HG03139 (cell line): ENCODE data around the gene SLC25A34.

Experiments
- ATAC-seq: cut with Tn5 transposase; IDR thresholded peaks from one replicate; pipeline ENCODE4 v1.9.1; 2021; ENCODE audit not compliant: unreplicated experiment

SLC25A34 gene

DNA sequence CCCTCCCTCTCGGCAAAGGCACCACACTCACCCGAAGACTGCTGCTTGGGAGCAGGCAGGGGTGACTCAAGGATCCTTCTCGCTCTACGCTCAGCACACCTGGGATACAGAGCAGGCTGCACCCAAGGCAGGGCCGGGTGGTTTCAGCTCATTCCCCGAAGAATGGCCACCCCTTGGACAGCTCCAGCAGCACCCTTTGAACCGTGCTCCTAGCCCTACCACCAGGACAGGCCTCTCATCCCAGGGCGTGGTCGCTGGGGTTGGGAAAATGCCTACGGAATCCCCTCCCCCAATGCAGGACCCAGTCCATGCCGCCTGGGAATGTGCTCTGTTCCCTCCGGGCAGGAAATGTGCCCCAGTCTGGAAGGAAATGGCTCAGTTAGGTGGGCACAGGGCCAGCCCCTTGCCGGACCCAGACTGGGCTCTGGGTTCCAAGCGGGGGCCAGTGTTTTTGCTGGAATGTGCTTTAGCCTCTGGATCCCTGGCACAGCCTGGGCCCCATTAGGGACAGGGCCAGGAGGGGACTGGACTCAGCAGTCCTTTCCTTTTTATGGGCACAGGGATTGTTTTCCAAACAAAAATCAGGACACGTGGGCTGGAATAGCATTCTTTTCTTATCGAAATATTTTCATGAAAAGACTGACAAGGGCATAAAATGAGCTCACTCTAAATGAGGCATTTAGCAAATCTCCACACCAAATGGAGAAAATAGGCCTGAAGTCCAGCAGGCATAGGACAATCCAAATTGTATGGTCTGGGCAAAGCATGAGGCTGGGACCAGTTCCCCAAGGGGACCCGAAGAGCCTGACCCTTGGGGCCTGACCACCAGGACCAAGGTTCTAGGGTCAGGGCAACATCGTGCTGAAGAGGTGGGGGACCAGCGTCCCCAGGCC, 13.6 kb downstream of the SLC25A34 start:
- ATAC-seq, result no peak

DNA sequence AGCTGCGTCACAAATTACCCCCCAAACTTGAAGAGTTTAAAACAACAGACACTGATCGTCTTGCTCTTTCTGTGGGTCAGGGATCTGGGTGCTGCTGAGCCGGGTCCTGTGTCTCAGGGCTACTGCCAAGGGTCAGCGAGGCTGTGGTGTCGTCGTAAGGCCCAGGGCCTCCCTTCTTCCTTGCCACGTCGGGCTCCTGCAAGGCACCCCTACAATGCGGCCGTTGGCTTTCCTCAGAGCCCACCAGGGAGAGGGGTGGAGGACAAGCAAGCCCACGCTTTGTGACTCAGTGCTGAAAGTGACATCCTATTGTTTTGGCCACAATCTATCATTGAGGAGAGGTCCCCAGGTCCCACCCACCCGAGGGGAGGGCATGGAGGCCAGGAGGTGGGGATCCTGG, 14.9 kb downstream of the SLC25A34 start:
- no peak for ATAC-seq

DNA sequence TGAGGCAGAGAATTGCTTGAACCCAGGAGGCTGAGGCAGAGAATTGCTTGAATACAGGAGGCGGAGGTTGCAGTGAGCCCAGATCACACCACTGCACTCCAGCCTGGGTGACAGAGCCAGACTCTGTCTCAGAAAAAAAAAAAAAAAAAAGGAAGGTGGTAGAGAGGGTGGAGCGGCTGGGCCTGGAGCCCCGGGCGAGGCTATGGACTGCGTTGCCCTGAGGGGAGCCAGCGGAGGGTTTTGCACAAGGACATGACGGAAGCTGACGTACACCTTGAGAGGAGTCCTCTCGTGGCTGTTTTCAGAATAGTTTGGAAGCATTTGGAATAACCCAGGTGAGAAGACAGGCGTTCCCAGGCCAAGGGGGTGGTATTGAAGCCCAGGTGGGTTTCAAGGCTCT, 15.7 kb downstream of the SLC25A34 start:
- no peak for ATAC-seq

DNA sequence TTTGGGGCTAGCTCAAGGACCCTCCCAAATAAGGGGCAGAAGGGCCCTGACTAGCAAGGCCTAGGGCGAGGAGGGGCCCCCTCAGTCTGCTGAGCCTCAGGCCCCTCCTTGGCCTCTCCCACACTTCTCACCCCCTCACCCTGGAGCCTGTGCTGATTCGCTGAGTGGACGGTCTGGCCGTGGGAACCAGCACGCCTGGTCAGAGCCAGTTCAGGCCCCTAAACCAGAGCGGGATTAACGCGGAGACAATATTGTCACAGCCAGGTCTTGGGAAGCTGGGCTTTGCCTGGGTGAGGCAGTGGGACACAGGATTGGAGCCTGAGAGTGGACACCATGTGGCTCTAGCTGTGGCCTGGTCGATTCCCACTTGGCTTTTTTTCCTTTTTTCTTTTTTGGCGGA, 17.7 kb downstream of the SLC25A34 start:
- no peak for ATAC-seq

DNA sequence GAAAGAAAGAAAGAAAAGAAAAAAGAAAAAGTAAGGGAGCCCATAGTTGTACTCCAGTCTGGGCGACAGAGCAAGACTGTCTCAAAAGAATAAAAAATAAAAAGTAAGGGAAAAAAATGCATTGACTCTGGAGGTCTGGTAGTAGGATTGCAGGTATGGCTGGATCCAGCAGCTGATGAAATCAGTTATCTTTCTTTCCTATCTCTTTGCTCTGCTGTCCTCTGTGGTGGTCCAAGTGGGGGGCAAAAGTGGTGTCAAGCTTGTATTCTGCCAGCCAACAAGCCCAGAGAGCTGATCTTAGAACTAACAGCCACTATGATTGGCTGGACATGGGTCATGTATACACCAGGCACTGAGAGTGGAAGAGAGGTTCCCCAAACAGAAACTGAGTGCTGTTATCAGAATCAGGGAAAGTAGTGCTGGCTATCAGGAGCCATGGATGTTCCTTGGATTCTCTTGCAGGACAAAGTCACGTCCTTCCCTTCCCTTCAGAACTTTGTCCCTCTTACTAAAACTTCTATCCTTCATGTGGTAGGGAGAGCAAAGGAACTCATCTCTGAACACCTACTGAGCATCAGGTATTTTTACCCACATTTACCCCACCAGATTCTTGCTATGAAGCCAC, 19.1 kb downstream of the SLC25A34 start:
- ATAC-seq, result no peak

DNA sequence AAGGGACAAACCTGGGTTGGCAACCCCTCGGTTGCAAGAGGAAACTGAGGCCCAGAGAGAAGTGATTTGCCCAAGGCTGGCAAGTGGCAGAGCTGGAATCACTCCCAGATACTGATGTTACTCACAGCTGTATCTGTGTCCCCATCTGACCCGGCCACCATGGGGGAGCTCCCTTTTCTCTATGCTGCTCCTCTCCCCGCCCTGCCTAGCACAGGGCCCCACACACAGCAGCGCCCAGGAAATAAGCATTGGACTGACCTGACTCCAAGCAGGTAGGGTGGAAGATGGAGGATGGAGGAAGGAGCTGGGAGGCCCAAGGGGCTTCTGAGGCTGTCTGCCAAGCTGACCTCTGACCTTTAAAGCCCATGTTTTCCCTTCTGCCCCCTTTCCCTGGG, 19.6 kb downstream of the SLC25A34 start:
- no peak for ATAC-seq

DNA sequence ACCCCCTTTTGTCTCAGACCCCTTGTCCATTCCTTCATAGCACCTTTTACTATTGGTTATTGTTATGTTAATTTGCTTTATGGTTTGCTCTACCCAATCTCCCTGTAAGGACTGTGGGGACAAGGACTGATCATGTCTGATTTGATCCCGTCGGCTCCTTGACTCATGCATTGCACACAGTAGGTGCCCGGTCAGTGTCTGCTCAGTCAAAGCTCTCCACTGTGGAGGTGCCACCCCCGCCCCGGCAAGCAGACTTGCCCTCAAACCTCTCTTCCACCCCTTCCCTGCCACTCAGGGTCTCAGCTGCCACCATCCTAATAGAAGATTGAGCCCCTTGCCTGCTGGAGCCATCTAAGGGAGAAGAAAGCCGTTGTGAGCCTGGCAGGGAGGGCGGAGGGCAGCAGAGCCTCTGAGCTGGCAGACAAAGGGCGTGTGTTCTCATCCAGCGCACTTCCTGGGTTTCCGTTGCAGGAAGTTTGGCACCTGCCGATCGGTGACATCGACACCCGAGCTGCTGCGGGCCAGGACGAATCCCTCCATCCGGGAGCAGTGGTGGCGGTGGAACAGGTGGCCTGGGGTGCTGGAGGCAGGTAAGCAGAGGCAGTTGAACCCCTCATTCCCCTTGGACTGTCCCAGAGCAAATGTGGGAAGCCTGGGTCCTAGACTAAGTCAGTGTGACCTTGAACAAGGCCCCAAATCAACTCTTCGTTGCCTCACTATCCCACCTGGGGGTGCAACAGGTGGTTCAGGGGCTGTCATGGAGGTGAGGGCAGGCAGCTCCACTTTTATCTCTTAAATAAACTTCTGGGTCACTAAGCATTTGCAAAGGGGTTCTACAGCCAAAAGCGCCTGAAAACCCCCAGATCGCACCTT, 20.3 kb downstream of the SLC25A34 start:
- no peak for ATAC-seq

DNA sequence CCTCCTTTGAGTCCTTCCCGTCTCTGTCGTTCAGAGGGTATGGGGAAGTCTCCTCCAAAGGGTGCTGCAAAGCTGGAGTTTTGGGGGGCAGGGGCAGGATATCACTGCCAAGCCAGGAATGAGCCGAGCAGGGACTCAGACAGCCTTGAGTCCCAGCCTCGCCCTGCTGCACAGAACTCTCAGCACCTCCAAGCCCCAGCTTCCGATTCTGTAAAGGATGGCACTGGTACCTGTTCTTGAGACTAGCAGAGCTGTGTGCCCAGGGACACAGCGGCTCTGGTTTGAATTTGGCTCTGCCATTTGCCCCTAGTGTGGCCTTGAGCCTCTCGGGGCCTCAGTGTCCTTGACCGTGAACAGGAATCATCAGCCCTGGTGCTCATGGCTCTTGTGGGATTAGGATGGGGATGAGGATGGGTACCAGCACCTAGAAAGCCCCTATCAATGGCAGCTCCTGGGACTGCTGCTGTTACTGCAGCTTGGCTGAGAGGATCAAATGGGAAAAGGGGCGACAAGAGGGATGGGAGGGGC, 21.0 kb downstream of the SLC25A34 start:
- no peak for ATAC-seq

DNA sequence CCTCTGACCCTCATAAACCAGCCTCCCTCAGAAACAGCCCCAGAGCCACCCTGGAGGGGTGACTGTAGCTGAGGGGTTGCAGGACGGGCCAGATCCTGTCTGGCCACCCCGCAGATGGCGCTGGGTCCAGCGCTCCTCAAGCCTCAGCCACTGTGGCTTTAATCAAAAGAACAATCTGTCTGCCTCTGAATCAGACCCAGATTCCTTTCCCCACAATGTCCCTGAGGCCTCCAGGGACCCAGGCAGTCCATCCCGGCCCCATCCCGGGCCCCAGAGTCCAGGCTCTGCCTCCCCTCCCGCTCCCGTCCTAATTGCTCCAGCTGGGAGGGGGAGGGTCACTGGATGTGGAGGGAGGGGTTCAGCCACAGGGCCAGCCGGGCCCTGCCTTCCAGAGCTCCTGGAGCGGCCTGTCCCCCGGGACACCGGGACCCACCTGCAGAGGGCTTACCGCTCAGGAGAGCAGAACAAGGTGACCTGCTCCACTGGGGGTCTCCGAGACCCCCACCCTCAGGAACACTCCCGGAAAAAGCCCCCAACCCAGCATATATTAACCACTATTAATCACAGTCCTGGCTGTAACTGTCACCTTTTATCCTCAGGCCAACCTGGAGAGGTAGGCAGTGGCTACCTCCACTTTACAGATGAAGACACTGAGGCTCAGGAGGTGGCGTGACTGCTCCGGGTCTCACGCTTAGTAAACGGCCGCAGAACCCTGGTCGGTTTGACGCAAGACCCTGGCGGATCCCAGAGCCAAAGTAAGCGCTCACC, 21.7 kb downstream of the SLC25A34 start:
- ATAC-seq, result no peak

DNA sequence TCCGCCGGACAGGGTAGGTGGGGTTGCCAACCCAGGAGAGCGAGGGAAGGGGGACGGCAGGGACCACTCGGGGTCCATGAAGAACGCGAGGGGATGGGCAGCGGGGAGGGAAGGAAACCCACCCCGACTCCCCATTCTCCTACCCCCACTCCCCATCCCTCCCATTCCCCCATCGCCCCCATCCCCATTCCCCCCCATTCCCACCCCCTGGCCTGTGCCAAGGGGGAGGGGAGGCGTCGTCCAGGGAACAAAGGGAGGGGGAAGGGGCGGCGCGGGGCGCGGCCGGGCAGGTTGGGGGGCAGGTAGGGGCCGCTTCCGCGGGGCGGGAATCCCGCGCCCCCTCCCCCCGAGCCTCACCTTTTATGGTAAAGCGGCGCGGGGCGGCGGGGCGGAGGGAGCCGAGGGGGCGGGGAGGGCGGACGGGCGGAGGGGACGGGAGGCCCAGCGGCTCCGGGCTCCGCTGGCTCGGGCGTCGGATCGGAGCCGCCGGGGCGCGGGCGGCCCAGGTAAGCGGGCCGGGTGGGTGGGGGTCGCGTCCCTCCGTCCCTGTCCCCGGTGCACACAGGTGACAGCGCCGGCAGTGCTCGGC, 22.4 kb downstream of the SLC25A34 start, which contains the start of gene FBLIM1:
Gene FBLIM1, plus strand, starts transcription at position 453 of the 589 bp plus-strand sequence. CDS start 6,189 bp downstream, outside the sequence.
- ATAC-seq, result no peak

DNA sequence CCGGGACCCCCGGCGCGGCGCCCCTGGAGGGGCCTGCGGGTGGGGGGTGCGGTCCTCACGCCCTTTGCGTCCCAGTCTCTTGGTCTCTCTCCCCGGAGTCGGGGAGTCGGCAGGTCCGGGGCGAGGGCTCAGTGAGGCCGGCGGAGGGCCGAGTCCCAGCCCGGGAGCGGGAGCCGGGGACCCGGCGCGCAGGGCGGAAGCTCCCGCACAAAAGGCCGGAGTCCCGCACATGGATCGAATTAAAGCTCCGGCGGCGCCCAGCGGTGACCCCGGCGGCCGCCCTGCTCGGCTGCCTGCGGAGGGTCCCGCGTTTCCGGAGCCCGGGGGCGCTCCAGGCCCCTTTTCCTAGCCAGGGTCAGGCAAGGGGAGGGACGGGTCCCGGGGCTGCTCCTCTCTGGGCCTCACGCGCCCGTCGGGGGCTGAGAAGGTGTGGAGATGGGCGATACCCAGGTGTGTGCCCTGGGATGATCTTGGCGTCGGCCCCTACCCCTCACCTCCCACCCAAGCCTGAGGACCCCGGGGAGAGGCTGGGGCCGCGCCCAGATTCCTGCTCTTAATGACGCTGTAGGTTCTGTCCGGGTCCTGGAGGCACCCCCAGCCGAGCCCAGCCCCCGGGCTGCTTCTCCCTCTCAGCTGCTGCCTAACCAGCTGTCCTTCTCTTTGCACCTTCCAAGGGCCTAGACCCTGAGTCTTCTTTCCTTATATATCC, 23.0 kb downstream of the SLC25A34 start:
- no peak for ATAC-seq

DNA sequence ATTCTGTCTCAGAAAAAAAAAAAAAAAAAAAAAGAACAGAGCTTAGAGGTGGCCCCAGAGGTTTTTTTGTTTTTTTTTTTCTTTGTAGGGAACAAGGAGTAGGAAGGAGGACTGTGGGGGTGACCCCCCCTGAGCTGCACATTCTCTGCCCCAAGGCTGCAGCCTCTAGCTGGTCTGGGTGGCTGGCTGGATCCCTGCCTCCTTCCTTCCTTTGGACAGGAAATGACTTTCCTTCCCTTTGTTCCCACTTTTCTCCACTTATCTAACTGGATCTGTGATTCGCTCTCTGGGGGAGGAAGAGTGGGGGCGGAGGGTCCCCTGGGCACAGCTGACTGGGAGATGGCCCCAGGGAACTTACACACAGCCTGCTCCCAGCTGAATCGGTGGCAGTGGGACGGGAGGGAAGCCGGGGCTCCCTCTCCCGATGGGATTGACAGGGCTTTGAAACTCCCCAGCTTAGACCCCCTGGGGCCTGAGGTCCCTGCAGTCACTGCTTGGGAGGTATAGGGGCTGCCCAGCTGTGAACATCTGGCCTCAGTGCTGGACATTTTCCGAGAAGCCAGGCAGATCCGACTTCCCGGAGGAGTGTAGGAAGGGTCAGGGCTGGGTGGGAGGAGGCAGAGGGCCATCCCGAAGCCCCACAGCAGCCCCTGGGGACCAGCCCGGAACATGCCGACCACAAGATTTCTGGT, 24.6 kb downstream of the SLC25A34 start:
- ATAC-seq, result no peak

DNA sequence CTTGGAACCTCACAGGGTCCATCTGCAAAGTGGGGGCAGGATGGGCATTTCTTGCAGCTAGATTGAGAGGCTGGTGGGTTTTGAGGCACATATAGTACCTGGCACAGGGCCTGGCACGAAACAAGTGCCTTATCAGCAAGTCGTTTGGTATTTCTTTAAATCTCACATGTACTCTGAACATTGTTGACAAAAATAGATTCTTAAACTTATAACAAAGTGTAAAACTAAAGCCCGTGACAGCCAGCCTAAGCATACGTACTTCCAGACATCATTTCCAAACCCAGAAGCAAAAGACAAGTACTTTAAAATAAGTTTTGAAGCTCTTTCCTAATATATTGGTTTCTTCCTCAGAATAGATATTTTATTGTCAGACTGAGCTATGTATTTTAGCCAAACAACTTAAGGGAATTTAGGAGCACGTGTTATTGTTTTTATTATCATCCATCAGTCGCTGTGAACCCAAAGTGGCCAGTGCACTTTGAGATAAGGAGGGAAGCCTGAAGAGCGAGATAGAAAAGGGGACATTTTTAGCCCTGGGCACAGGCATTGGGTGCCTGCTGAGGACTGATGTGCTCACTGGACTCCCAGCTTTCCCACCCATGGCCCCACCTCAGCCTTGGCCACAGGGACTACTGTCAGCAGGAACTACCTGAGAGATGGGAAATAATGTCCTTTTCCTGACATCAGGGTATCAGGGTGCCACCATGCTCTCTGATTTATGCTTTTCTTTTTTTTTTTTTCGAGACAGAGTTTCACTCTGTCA, 25.5 kb downstream of the SLC25A34 start:
- no peak for ATAC-seq

DNA sequence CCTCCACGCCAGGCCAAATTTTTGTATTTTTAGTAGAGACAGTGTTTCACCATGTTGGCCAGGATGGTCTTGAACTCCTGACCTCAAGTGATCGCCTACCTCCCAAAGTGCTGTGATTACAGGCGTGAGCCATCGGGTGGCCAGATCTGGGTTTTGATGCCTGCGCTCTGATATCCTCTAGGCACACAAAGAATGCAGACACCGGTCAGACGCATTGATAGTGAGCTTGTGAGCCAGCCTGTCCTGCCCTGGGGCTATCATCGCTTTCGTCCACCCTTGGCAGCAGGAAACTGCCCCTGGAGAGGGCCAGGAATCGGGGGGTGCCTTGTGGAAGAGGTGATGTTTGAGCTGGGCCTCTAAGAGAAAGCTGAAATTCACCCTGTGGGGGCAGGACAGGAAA, 26.5 kb downstream of the SLC25A34 start:
- ATAC-seq, result no peak

DNA sequence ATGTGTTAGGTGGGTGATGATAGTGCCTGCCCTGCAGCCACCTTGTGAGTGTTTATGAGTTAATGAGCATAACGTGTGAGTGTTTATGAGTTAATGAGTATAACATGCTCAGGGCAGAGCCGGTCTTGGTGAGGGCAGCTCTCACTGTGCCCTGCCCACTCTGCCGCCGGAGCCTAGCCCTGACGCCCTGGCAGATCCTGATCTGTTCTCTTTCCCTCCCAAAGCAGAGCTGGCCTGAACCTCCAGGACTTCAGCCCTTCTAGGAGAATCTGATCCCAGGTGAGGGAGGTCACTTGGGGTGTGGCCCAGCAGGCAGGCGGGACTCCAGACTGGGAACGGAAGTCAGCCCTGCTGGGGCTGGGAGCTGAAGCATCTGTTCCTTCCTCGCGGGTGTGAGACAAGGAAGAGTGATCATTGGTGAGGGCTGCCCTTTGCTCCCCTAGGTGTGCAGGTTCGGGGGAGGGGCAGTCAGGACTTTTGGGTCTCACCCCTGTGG, 28.3 kb downstream of the SLC25A34 start:
- no peak for ATAC-seq

DNA sequence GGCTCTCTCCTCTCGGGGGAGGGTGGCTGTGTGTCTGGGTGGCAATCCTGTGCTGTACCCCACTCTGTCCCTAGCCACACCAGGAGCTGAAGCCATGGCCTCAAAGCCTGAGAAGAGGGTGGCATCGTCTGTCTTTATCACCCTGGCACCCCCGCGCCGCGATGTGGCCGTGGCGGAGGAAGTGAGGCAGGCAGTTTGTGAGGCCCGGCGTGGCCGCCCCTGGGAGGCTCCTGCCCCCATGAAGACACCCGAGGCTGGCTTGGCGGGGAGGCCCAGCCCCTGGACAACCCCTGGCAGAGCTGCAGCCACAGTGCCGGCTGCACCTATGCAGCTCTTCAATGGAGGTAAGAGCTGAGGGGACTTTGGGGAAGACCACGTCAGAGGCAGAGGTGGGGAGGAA, 28.8 kb downstream of the SLC25A34 start:
- no peak for ATAC-seq

DNA sequence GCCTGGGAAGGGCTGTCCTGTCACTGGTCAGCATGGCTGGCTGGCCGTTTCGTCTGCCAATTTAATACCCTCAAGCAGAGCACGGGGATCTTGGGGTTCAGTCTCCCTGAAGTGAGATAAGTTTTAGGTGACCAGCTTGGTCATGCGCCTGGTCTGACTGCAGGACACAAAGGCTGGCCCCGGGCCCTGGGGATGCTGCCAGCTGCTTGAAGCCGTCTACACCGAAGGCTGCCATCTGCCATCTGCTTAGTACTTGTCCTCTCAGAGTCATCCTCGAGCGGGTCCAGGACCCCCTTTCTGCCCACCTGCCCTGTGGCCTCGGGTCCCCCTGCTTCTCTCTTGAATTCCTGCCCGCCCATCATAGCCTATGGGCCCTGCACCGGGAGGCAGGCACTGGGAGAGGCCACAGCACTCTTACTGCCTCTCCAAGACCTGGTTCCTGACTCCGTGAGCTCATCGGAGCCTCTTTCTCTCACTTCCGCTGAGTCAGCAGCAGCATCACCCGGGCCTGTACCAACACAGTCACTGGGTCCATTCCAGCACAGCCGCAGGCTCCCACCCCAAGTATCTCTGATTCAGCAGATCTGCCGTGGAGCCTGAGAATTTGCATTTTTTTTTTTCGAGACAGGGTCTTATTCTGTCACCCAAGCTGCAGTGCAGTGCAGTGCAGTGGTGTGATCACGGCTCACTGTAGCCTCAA, 29.6 kb downstream of the SLC25A34 start:
- ATAC-seq, result no peak
